ENCODE data around the gene GPRC5B. TPM values are rescaled to one million over a fixed set of nuclear protein-coding genes. Genes with fewer than 3 reads are reported as not detected.

The GPRC5B gene
- total and polyA plus RNA-seq, 2 of the 8 experiments (the other 6 are each of a cell fraction or from before 2014, with no cell fraction given): 106 to 160 TPM

- TF ChIP-seq HDAC6 (IDR thresholded peaks at IDR 0.05; ENCODE audit: low read depth, low read length): no peak
- TF ChIP-seq BRCA1 (IDR thresholded peaks at IDR 0.05; ENCODE audit: low read depth, low read length): no peak
- no peak for TF ChIP-seq SUZ12 (IDR thresholded peaks at IDR 0.05; ENCODE audit: low read length)
- TF ChIP-seq E2F6 (IDR thresholded peaks at IDR 0.05): no peak
- no peak for TF ChIP-seq CEBPB (IDR thresholded peaks at IDR 0.05; ENCODE audit: low read depth, low read length)
- TF ChIP-seq NANOG (IDR thresholded peaks at IDR 0.05; ENCODE audit: insufficient read depth, low read depth, low read length, poor library complexity, severe bottlenecking): no peak
- no peak for TF ChIP-seq TAF1 (IDR thresholded peaks at IDR 0.05; ENCODE audit: low read depth, low read length)
- TF ChIP-seq KDM5A (IDR thresholded peaks at IDR 0.05; ENCODE audit: low read length): no peak
- TF ChIP-seq SAP30 (IDR thresholded peaks at IDR 0.05; ENCODE audit: insufficient read depth, insufficient replicate concordance, low read length): no peak
Measured at GRCh38 chr16:19854543-19854876, 30.1 kb downstream of the GPRC5B start (continued).
